HG03139 (cell line): Measurements from ENCODE around the gene RBM19.
"Not testable (repeated sequence)": the region's sequence is repeated elsewhere in the genome, so short reads cannot be mapped to it uniquely, and the experiment has no call there.

Experiments
- ATAC-seq: cut with Tn5 transposase; IDR thresholded peaks from one replicate; pipeline ENCODE4 v1.9.1; 2021; ENCODE audit not compliant: unreplicated experiment

Gene RBM19

DNA sequence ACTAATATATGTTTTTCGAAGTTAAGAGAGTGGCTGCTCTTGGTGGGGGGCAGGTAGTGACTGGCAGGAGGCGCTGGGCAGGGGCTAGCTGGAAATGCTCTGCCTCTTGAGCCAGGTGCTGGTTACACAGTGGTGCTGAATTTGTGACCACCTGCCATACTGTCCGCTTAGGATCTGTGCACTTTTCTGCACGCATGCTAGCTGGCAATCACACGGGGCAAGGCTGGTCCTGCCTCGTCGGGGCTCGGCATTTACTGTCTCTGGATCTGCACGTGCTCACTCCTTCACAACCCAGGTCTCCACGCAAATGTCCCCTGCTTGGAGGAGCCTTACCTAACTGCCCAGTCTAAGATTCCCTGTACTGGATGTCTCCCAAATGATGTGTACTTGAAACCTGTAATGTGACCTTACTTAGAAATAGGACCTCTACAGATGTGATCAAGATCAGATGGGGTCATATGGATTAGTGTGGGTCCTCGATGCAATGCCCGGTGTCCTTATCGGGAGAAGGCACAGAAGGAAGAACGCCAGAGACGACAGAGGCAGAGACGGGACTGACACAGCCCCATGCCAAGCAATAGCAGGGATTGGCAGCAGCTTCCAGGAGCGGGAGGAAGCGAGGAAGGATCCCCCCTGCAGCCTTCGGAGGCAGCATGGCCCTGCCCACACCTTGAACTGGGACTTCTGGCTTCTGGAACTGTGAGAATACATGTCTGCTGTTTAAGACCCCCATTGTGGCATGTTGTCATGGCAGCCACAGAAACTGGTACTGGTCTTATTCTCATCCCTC, 59.5 kb downstream of the RBM19 start:
- ATAC-seq: no peak

DNA sequence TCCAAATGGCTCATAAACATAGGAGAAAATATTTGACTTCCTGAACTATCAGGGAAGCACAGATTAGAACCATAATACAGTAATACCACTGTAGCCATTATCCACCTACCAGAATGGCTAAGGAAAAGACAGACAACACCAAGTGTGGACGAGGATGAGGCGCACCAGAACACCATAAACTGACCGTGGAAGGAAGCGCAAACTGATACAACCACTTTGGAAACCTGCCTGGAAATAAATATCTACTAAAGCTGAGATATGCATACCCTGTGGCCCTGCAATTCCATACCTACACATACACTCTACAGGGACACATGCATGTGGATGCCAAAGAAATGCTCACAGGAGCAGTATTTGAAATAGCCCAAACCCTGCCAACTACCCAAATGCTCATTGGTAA, 60.3 kb downstream of the RBM19 start:
- ATAC-seq: no peak

DNA sequence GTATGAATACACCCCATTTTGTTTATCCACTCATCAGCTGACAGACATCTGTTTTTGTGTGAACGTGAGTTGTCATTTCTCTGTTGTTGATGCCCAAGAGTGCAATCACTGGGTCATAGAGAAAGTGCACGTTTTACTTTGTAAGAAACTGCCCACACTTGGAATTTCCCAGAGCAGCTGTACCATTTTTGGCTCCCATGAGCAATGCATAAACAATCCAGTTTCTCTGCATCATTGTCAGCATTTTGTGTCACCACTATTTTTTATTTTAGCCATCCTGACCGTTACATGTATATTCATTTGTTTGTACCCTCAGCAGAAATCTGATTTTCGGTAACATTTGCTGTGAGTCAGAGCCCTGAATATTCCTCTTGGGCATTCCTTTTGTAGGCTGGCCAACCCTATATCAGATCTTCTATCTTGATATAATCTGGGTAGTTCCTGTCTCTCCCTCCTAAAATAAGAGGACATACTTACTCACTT, 62.7 kb downstream of the RBM19 start:
- ATAC-seq: no peak

DNA sequence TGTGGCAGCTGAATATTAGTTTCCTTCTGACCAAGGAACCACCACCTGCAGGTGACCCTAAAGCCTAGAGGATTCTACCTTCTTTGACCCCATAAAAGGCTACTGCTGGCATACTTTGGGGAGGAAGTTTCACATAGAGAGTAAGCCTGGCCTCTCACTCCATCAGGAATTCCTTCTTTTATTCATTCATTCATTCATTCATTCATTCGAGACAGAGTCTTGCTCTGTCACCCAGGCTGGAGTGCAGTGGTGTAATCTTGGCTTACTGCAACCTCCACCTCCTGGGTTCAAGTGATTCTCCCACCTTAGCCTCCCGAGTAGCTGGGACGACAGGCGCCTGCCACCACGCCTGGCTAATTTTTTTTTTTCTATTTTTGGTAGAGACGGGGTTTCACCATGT, 64.8 kb downstream of the RBM19 start:
- ATAC-seq: not testable (repeated sequence)

- ATAC-seq: no peak
Observed at GRCh38 chr12:113900716-113901115, 65.4 kb downstream of the RBM19 start.

DNA sequence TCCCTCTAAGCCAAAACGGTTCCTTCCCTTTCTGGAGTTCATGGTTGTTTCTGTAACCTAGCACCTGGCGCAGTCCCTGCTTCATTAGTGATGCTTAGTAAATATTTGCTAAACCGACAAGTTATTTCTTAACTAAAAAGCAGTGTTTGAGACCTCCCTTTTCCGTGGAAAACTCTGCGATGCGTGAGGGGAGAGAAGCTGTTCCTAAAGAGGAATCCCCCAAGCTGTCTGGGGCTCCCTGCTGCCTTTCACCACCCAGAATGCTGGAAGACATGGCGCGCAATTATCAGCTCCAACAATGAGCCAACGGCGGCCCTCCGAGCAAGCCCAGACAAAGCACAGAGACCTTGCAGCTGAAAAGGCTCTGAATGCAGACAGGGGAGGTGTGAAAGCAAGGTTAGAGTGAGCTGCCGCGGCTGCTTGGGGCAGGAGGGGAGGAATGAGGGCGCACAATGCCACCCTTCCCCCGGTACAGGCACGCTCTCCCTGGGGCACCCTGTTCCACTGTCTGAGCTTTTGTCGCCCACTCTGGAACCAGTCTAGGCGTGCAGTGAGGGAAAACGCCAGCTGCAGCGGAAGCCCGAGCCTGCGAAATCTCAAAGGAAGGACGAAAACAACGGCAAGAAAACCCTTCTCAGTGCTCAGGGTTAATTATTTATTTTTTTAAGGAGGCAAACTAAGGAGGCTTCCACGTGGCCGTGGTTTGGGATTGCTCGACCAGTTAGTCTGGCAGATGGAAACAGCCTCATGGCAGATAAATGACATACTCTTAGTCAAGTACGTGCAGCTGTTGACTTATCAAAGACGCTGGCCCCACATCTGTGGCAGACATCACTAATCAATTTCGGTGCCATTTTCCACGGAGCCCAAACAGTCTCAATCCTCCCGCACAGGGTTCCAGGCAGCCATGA, 66.3 kb downstream of the RBM19 start:
- ATAC-seq: no peak

DNA sequence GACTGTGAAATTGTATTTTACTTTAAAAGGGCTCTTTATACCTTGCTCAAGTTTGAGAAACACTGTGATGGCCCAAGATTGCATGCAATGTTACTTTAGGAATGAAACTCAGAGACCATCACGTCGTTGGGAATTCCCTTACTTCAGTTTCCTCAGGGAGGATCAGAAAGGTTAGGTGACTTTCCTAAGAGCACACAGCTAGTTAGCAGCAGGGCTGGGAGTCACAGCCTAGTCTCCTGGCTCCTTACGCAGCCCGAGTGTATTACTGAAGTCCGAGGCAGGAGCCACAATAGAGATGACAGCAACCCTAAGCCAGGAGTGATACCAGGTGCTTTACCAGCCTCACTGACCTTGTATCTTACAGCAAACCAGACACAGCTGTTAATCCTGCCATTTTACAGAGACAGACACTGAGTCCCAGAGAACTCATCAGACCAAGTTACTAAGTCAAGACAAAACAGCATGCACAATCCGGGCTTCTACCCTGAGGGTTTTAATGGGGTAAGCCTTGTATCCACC, 67.0 kb downstream of the RBM19 start:
- ATAC-seq: no peak

GRCh38 chr12:113898466-113898865, 67.7 kb downstream of the RBM19 start:
- no peak for ATAC-seq

DNA sequence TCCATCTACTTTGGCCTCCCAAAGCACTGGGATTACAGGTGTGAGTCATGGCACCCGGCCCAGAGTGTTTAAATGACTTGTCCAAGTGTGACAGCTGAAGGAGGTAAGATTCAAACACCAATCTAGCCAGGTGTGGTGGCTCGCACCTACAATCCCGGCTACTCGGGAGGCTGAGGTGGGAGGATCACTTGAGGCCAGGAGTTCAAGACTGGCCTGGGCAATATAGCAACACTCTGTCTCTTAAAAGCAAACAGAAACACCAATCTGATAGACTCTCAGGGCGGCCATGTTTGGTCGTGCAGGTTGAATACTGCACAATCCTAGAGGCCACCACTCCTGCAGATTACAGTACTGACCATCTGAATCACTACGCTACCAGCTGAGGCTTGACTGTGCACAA, 68.7 kb downstream of the RBM19 start:
- no peak for ATAC-seq

- ATAC-seq: no peak
Observed at GRCh38 chr12:113896841-113897240, 69.3 kb downstream of the RBM19 start.

- ATAC-seq: no peak
Observed at GRCh38 chr12:113896194-113896593, 69.9 kb downstream of the RBM19 start.

DNA sequence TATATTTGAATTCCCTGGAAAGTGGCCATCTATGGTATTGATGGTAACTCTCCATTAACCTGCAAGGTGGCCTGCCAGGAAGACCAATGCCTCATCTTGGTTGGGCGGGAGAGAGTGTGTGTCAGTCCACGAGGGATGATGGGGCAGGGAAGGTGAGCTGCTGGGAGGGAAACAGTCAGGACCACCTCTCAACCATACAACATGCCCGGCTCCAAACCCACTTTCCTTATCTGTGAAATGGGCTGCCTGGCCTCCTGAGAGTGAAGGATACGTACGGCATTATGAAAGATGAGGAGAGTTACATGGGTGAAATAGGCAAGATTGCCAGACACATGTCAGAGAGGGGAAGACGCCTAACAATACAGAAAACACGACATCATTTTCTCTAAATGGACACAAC, 70.9 kb downstream of the RBM19 start:
- no peak for ATAC-seq

- no peak for ATAC-seq
Observed at GRCh38 chr12:113894697-113895096, 71.4 kb downstream of the RBM19 start.

DNA sequence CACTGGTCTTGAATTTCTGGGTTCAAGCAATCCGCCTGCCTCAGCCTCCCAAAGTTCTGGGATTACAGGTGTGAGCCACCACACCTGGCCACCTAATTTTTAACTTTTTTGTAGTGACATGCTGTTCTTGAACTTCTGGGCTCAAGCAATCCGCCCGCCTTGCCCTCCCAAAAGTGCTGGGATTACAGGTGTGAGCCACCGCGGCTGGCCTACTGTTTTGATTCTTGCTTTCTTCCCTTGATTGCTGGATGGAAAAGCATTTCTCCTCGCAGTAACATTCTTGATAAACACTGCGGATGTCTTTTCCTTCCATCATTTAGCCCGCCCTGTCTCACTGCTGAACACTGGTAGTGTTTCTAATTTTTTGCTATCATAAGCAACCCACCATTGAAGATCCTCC, 72.9 kb downstream of the RBM19 start:
- ATAC-seq: no peak

DNA sequence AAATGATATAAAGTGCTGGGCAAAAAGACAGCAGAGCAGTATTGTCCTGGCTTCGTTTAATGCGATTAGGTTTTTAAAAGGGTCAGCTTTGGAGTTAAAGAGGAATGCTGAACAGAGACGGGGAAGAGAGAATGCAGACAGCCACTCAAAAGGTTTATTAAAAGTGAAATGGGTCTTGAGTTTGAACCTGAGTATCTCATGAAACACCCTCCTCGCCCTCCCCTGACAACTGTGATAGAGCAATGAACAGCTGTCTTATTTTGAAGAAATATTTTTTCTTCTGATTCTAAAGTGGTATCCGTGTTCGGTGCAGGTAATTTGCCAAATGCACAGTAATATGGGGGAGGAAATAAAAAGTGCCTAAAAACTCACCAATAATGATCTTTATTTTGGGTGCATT, 73.6 kb downstream of the RBM19 start:
- no peak for ATAC-seq

DNA sequence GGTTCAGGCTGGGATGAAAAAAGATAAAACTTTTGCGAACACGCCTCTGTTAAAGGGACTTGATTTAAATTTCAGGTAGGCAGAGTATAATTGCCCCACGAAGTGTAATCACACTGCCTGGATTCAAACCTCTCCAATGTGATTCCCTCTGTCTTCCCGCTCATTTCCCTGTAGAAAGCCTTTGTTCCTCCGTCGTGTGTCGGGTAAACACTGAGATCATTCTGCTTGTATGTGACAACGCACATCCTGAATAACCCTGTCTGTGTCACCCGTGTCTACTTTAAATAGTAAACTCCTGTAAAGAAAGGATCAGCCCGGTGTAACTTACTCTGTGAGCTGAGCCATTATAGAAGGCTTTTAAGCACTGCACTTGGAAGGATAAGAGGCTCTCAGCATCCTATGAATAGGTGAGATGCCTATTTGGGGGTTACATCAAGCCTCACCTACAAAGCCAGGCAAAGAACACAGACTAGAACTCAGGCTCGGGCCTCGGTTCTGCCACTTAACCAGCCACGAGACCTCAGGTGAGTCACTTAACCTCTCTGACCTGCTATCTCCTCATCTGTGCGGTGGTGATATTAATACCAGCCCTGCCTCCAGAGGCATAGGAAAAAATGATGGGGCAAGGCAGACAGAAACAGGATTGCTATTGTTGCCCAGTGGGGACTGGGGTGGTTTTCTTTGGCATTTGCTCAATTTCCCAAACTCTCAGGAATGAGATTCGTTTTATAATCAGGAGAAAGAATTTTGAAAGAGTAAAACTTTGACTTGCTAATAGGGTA, 74.2 kb downstream of the RBM19 start:
- ATAC-seq: no peak

DNA sequence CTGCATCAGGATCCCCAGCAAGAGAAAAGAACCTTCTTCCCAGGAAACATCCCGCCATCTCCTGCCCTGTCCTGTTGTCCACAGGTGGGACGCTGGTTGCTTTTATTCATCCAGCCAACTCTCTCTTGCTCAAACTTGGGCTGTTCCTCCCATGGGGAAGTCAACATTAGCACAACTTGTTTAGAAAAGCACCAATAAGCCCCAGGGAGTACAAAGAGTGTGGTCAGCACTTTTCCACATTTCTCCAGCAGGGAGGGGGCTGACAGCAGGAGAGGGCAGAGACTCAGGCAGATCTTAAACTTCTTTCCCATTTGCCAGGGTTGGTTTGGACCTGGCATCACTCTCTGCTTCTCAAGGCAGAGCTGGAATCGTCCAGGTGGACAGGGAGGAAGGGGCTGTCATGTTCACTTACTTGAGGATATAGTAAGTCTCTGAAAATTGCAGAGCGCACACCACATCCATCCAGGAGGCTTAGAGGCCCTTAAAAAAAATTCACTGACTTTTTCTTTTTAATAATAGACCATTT, 74.9 kb downstream of the RBM19 start:
- ATAC-seq: no peak

GRCh38 chr12:113889891-113890581, 76.1 kb downstream of the RBM19 start:
- no peak for ATAC-seq

GRCh38 chr12:113889076-113889475, 77.0 kb downstream of the RBM19 start:
- ATAC-seq: no peak

DNA sequence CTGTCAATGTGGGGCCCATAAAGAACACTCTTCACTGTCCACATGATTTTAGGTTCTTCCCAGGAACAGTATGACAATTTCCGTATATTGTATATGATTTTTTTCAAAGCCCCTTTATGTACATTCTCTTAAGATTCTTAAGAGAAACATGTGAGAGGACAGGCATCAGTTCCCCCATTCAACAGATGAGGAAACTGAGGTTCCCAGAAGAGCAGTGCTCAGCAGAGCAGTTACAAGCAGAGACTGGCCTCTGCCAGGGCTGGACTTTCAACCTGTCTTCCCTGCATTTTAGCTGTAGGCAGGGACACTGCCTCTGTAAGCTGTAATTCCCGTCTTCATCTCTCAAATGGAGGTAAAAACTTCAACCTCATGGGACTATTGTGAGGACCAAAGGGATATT, 77.7 kb downstream of the RBM19 start:
- ATAC-seq: no peak
